Transverse colon (tissue), 4 donors: ENCODE results near the gene C11orf42. TPM values are rescaled to one million over a fixed set of nuclear protein-coding genes. Genes with fewer than 3 reads are reported as not detected.

Experiments used
- DNase-seq: peaks from one replicate; pipeline ENCODE4 v3.0.0-alpha.2; 2019
- H3K27ac ChIP-seq, 4 donors: fragments of 200-600 bp; sonication (generic); 2 replicates each; pipeline ENCODE4 v1.5.1; 2016 to 2018; ENCODE audit warnings: inconsistent platforms in 4 of 4
- H3K27me3 ChIP-seq: fragments of 200-600 bp; sonication (generic); 2 replicates; pipeline ENCODE4 v1.5.1; 2017; ENCODE audit warnings: inconsistent platforms
- H3K36me3 ChIP-seq, 4 donors: fragments of 200-600 bp; sonication (generic); 2 replicates each; pipeline ENCODE4 v1.5.1; 2017 to 2019; ENCODE audit warnings: inconsistent platforms in 4 of 4
- H3K4me1 ChIP-seq, 4 donors: fragments of 200-600 bp; sonication (generic); 2 replicates each; pipeline ENCODE4 v1.5.1; 2017 to 2020; ENCODE audit warnings: inconsistent platforms in 4 of 4
- H3K4me3 ChIP-seq, 4 donors: fragments of 200-600 bp; sonication (generic); 1 replicate in 1 of 4; 2 replicates in 3 of 4; pipeline versions ENCODE4 v1.5.1 to v1.6.1; 2017 to 2019; ENCODE audit warnings: inconsistent platforms in 4 of 4
- H3K9me3 ChIP-seq, 2 donors: fragments of 200-600 bp; sonication (generic); 2 replicates each; pipeline ENCODE4 v1.5.1; 2017 to 2019; ENCODE audit warnings: inconsistent platforms in 2 of 2
- EP300 ChIP-seq: sonication (generic); formaldehyde crosslinking; IDR thresholded peaks from one replicate; pipeline ENCODE4 v1.6.1; 2017; ENCODE audit warnings: antibody characterized with exemption, low read depth
- POLR2A ChIP-seq: fragments of 450-650 bp; IDR thresholded peaks from one replicate; pipeline ENCODE4 v1.6.1; 2016; ENCODE audit warnings: antibody characterized with exemption, mild to moderate bottlenecking, moderate library complexity
- POLR2AphosphoS5 ChIP-seq, 3 donors: sonication (generic); formaldehyde crosslinking; IDR thresholded peaks; one replicate each; pipeline ENCODE4 v1.6.1; 2016; ENCODE audit warnings: antibody characterized with exemption in 3 of 3
- whole genome bisulfite sequencing, 2 donors: methylation state at CpG; one replicate each; pipeline ENCODE4 v1.1.5; 2018; ENCODE audit warnings: low coverage in 1 of 2; 5-methylcytosine and 5-hydroxymethylcytosine counted together
- in situ Hi-C, 4 donors: fragments of 200-750 bp; cut with MboI; loops; one replicate each; pipeline versions ENCODE4 v1.15.0 to v1.15.1; 2017; ENCODE audit warnings: low sequenced_read_pairs in 3 of 4, low pct_ligation_motif_present in 1 of 4, low pct_unique_long_range_greater_than_20kb in 1 of 4
- intact Hi-C: fragments of 100-400 bp; cut with DNase I; formaldehyde crosslinking; loops from one replicate; pipeline ENCODE4 v1.15.1; 2023; ENCODE audit warnings: low total_unique reads
- total RNA-seq, 4 donors: library from RNA; depleted of rRNA; stranded (reverse); fragments of >200 nt; gene quantifications; one replicate each; pipeline ENCODE4 v1.1.0, GENCODE V29; 2016
- TF ChIP-seq, protein P1 (sequence below), 5 experiments: fragments of 200-600 bp in 3 of 5; fragments of 450-650 bp in 2 of 5; sonication (generic) in 3 of 5; IDR thresholded peaks; 1 replicate in 2 of 5; 2 replicates in 3 of 5; pipeline ENCODE4 v1.5.1; 2016 to 2017; ENCODE audit warnings: antibody characterized with exemption in 5 of 5, inconsistent platforms in 3 of 5, mild to moderate bottlenecking in 2 of 5, moderate library complexity in 1 of 5

The C11orf42 gene
- total RNA-seq, 4 donors from 2014 or later = not detected

DNA sequence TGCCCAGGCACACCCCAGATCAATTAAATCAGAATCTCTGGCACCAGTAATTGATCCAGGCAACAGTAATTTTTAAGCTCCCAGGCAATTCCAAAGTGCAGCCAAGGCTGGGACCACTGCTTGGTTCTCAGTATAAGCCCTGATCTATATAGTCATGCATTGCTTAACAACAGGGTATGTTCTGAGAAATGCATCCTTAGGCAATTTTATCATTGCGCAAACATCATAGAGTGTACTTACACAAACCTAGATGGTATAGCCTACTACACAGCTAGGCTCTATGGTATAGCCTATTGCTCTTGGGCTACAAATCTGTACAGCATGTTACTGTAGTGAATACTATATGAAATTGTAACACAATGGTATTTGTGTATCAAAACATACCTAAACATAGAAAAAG lies 651 bp upstream of the C11orf42 start:
- Histone ChIP-seq H3K36me3 (peaks cover 0 to 20% (median 2%) of the 10 kb centered on the region in 4 donors), H3K4me1 (no peaks in the 10 kb centered on the region), H3K27me3 (no peaks in the 10 kb centered on the region), H3K9me3 (no peaks in the 10 kb centered on the region), H3K4me3 (no peak overlapping the region), H3K27ac (no peak overlapping the region)
- in situ Hi-C loops = no loop called here
- TF ChIP-seq EP300 (no peak), POLR2A (no peak), POLR2AphosphoS5 (IDR thresholded peaks at IDR 0.05) (no peak)
- TF ChIP-seq, protein P1, sequence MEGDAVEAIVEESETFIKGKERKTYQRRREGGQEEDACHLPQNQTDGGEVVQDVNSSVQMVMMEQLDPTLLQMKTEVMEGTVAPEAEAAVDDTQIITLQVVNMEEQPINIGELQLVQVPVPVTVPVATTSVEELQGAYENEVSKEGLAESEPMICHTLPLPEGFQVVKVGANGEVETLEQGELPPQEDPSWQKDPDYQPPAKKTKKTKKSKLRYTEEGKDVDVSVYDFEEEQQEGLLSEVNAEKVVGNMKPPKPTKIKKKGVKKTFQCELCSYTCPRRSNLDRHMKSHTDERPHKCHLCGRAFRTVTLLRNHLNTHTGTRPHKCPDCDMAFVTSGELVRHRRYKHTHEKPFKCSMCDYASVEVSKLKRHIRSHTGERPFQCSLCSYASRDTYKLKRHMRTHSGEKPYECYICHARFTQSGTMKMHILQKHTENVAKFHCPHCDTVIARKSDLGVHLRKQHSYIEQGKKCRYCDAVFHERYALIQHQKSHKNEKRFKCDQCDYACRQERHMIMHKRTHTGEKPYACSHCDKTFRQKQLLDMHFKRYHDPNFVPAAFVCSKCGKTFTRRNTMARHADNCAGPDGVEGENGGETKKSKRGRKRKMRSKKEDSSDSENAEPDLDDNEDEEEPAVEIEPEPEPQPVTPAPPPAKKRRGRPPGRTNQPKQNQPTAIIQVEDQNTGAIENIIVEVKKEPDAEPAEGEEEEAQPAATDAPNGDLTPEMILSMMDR (IDR thresholded peaks at IDR 0.05) = no peak
- WGBS, 2 donors = 96 to 100% methylated on average over 1 of the region's 1 CpG
- DNase-seq = no peak
- intact Hi-C loops = no loop called here

DNA sequence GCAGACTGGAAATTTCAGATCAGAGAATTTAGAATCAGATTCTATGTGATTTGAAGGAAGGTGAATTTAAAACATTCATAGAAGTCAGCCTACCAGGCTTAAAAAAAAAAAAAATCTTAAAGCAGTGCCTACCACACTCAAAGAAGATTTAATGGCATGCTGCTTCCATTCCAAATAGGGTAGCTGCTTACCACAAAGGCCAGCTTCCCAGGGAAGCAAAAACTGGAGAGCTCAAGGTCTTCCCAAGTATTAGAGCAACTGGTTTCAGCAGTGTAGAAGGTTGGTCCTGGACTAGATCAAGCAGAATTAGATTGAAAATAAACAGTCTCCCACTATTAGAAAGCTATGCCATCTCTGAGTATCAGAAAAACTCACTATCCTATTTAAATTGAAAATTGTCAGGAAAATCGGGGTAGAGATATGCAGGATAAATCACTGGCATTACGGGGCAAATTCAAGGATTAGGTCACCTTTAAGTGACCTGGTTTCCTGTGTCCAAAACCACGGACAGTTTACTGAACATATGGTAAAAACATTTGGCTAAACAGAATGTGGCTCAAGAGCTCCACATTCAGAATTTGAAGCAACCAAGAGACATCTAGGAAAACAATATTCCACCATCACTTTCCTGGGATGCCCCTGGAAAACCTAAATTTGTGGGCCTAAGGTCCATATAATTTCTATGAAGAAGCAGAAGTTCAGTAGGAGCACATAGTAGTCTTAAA lies 1.3 kb downstream of the C11orf42 start:
- WGBS, 2 donors = 75 to 81% methylated on average over 2 to 3 of the region's 3 CpGs
- intact Hi-C loops = no loop called here

DNA sequence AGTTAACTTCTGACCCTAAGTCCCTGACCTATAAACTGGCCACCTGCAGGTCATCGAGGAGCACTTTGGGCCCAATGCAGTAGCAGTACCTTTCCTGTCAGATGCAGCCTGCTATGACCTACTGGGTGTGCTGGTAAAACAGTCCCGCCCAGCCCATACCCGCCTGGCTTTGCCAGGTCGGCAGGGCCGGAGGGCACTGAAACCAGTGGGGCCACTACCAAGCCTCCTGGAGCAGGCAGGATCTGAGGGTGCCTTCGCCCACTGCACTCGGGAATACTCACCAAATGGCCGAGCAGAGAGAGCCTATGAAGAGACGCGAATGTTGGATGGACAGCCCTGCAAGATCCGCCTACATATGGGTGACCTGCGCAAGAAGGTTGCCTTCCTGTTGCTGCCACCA lies 4.4 kb downstream of the C11orf42 start:
- intact Hi-C loops = no loop called here
- no peak overlapping the region for H3K27ac ChIP-seq
- H3K4me3 ChIP-seq = no peak overlapping the region
- H3K4me1 ChIP-seq = no peaks in the 10 kb centered on the region
- H3K36me3 ChIP-seq = peaks cover 0 to 62% (median 16%) of the 10 kb centered on the region in 4 donors
- WGBS, 2 donors = 94% methylated on average over 12 of the region's 12 CpGs; no CpG with 5 or more reads in 1 of the 2 donors
- no peaks in the 10 kb centered on the region for H3K27me3 ChIP-seq
- no peaks in the 10 kb centered on the region for H3K9me3 ChIP-seq
- no peak for TF ChIP-seq POLR2AphosphoS5 (IDR thresholded peaks at IDR 0.05)
- no peak for TF ChIP-seq POLR2A
- TF ChIP-seq, protein P1 (IDR thresholded peaks at IDR 0.05) = no peak
- TF ChIP-seq EP300 = no peak
- no peak for DNase-seq
- in situ Hi-C loops = no loop called here

More for the DNA sequence above, 1.3 kb downstream of the C11orf42 start:
- TF ChIP-seq POLR2AphosphoS5 (IDR thresholded peaks at IDR 0.05) (no peak), POLR2A (no peak), EP300 (no peak)
- TF ChIP-seq, protein P1 (IDR thresholded peaks at IDR 0.05) = no peak
- peak overlapping the region in 1 of 4 donors; percentile 21 for H3K27ac ChIP-seq
- peaks cover 0 to 38% (median 10%) of the 10 kb centered on the region in 4 donors for H3K36me3 ChIP-seq
- no peak overlapping the region for H3K4me3 ChIP-seq
- in situ Hi-C loops = no loop called here
- DNase-seq = no peak
- H3K4me1 ChIP-seq = no peaks in the 10 kb centered on the region
- no peaks in the 10 kb centered on the region for H3K27me3 ChIP-seq
- H3K9me3 ChIP-seq = no peaks in the 10 kb centered on the region

DNA sequence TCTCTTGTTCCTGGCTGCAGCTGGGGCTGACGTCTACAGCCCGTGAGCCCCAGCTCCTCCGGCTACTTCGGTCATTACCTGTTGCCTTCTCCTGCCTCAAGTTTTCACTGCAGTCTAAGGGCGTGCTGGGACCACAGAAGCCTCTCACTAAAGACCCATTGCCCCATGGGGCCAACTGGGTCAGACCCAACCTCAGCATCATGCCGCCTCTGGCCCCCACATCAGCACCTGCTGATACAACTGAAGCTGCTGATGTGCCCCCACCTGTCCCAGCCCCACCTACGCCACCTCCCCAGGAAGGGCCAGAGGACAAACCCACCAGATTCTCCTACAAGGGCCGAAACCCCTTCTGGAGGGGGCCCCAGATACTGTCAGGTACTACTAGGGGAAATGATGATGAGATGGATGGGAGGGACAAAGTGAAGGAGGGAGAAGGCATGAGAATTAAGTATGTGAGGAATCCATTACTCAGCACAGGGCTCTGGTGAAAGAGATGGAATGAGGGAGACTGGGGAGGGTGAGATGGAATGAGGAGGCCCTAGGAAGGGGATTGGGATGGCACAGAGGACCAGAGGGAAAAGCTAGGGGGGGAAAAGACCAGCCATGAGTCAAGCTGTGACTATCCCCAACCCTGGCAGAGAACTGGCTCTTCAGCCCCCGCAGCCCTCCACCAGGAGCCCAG lies 5.1 kb downstream of the C11orf42 start:
- Histone ChIP-seq H3K27ac (no peak overlapping the region), H3K4me3 (no peak overlapping the region), H3K4me1 (no peaks in the 10 kb centered on the region), H3K9me3 (no peaks in the 10 kb centered on the region), H3K36me3 (peaks cover 0 to 68% (median 19%) of the 10 kb centered on the region in 4 donors), H3K27me3 (no peaks in the 10 kb centered on the region)
- 99 to 100% methylated on average over 2 to 9 of the region's 9 CpGs for WGBS, 2 donors
- intact Hi-C loops = no loop called here
- in situ Hi-C loops = no loop called here
- DNase-seq = no peak
- TF ChIP-seq POLR2A (no peak), EP300 (no peak), POLR2AphosphoS5 (IDR thresholded peaks at IDR 0.05) (no peak)
- TF ChIP-seq, protein P1 (IDR thresholded peaks at IDR 0.05) = no peak
